Neural cell (in vitro differentiated cells): ENCODE measurements around the gene GADL1. TPM values are rescaled to one million over a fixed set of nuclear protein-coding genes. Genes with fewer than 3 reads are reported as not detected.

ENCODE experiments used
- H2AFZ ChIP-seq: fragments of 200-600, 300-800 bp; sonication (generic), shearing (Covaris generic); 2 replicates; pipeline ENCODE4 v1.6.0; 2014; ENCODE audit warnings: low read depth, mild to moderate bottlenecking, antibody characterized with exemption, low read length, moderate library complexity
- H3F3A ChIP-seq: fragments of 200-600 bp; shearing (Covaris generic); 2 replicates; pipeline ENCODE4 v1.6.1; 2016; ENCODE audit warnings: mild to moderate bottlenecking, moderate library complexity, mixed read lengths, antibody characterized with exemption, low read length; ENCODE audit not compliant: insufficient read depth, poor library complexity, severe bottlenecking
- H3K27ac ChIP-seq: fragments of 200-600, 300-800 bp; sonication (generic), shearing (Covaris generic); 2 replicates; pipeline ENCODE4 v1.5.1; 2014; ENCODE audit warnings: mild to moderate bottlenecking, low read length, moderate library complexity
- H3K27me3 ChIP-seq: fragments of 300-800, 200-600 bp; sonication (generic), shearing (Covaris generic); 2 replicates; pipeline ENCODE4 v1.6.0; 2014; ENCODE audit warnings: mild to moderate bottlenecking, low read depth, low read length, moderate library complexity; ENCODE audit not compliant: insufficient read depth
- H3K36me3 ChIP-seq: fragments of 300-800, 200-600 bp; sonication (generic), shearing (Covaris generic); 2 replicates; pipeline ENCODE4 v1.5.1; 2014; ENCODE audit warnings: mild to moderate bottlenecking, antibody characterized with exemption, low read length, moderate library complexity; ENCODE audit not compliant: insufficient read depth
- H3K4me2 ChIP-seq: fragments of 300-800, 200-600 bp; sonication (generic), shearing (Covaris generic); 2 replicates; pipeline ENCODE4 v1.6.0; 2014; ENCODE audit warnings: mild to moderate bottlenecking, low read length
- H3K4me3 ChIP-seq: fragments of 300-800, 200-600 bp; sonication (generic), shearing (Covaris generic); 2 replicates; pipeline ENCODE4 v1.5.1; 2014; ENCODE audit warnings: mild to moderate bottlenecking, low read length, moderate library complexity
- H3K79me2 ChIP-seq: fragments of 200-600 bp; shearing (Covaris generic); replicated peaks from 2 replicates; pipeline ENCODE4 v1.6.0; 2014; ENCODE audit warnings: mild to moderate bottlenecking, low read length, moderate library complexity; ENCODE audit not compliant: insufficient read depth
- H3K9ac ChIP-seq: fragments of 300-800, 200-600 bp; sonication (generic), shearing (Covaris generic); 2 replicates; pipeline ENCODE4 v1.6.1; 2016; ENCODE audit warnings: mild to moderate bottlenecking, low read length, mixed read lengths
- H3K9me2 ChIP-seq: fragments of 200-600 bp; shearing (Covaris generic); 2 replicates; pipeline ENCODE4 v1.6.1; 2016; ENCODE audit warnings: mild to moderate bottlenecking, low read length, mixed read lengths; ENCODE audit not compliant: insufficient read depth
- H3K9me3 ChIP-seq: fragments of 200-600, 300-800 bp; sonication (generic), shearing (Covaris generic); 2 replicates; pipeline ENCODE4 v1.6.1; 2016; ENCODE audit warnings: mild to moderate bottlenecking, mixed run types, low read length, moderate library complexity, mixed read lengths
- H4K20me1 ChIP-seq: fragments of 200-600 bp; shearing (Covaris generic); 2 replicates; pipeline ENCODE4 v1.6.1; 2016; ENCODE audit warnings: mild to moderate bottlenecking, mixed run types; ENCODE audit not compliant: insufficient read depth
- EP300 ChIP-seq: fragments of 450-650 bp; conservative IDR thresholded peaks from 2 replicates; pipeline ENCODE4 v1.6.1; 2014; ENCODE audit warnings: antibody characterized with exemption, mild to moderate bottlenecking, moderate library complexity; ENCODE audit not compliant: poor library complexity, severe bottlenecking
- EZH2 ChIP-seq: fragments of 200-600, 300-800 bp; shearing (Covaris generic), sonication (generic); IDR thresholded peaks from 2 replicates; pipeline ENCODE4 v1.6.1; 2014; ENCODE audit warnings: antibody characterized with exemption, low read length, borderline replicate concordance, mild to moderate bottlenecking; ENCODE audit not compliant: insufficient read depth, poor library complexity, severe bottlenecking
- MXI1 ChIP-seq: fragments of 450-650 bp; conservative IDR thresholded peaks from 2 replicates; pipeline ENCODE4 v1.6.1; 2014; ENCODE audit warnings: antibody characterized with exemption, mild to moderate bottlenecking; ENCODE audit not compliant: poor library complexity, severe bottlenecking
- POLR2AphosphoS5 ChIP-seq: IDR thresholded peaks from 2 replicates; pipeline ENCODE4 v1.6.1; 2012
- RAD21 ChIP-seq: fragments of 450-650 bp; conservative IDR thresholded peaks from 2 replicates; pipeline ENCODE4 v1.6.1; 2014; ENCODE audit warnings: antibody characterized with exemption, mild to moderate bottlenecking, moderate library complexity
- SMC3 ChIP-seq: fragments of 450-650 bp; conservative IDR thresholded peaks from 2 replicates; pipeline ENCODE4 v1.6.1; 2014; ENCODE audit warnings: antibody characterized with exemption, mild to moderate bottlenecking, moderate library complexity; ENCODE audit not compliant: poor library complexity
- TAF1 ChIP-seq: IDR thresholded peaks from 2 replicates; pipeline ENCODE4 v1.6.1; 2012; ENCODE audit warnings: low read depth
- polyA plus RNA-seq: library from polyadenylated mRNA; depleted of rRNA; stranded (reverse); fragments of >200 nt; gene quantifications from 2 replicates; pipeline ENCODE4 v1.2.3, GENCODE V29; 2014
- TF ChIP-seq, protein P1 (sequence below): IDR thresholded peaks from 2 replicates; pipeline ENCODE4 v1.6.1; 2012; ENCODE audit warnings: borderline replicate concordance
- TF ChIP-seq, protein P2 (sequence below): fragments of 450-650 bp; IDR thresholded peaks from 2 replicates; pipeline ENCODE4 v1.5.1; 2014; ENCODE audit warnings: antibody characterized with exemption, mild to moderate bottlenecking, moderate library complexity; ENCODE audit not compliant: poor library complexity, severe bottlenecking

The GADL1 gene
- polyA plus RNA-seq, 1 donor from 2014 or later: not detected

DNA sequence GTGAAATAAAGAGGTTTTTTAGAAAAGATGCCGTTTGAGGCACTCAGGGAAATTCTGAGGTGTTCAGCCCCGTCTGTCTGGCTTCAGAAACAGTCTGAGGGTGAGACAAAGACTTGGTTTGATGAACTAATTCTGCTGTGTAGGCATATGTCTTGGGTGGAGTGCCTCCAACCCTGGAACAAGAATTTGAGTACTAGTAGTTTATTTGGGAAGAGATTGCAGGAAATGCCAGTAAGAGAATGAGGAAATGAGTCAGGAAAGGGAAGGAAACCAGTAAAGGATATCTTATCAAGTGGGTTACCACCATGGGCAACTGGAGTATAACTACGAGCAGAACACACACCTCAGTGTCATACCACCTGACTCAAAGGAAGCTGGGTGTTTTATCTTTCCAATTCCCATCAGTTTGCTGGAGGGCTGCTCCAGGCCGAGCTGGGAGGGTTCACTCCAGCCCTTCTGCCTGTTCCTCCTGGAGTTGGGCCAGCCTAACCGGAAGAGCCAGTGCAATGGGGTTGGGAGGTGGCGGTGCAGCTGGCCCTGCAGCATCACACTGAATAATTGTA, 212.7 kb downstream of the GADL1 start:
- no peaks in the 10 kb centered on the region for H3K36me3 ChIP-seq
- H3K9ac ChIP-seq: no peak overlapping the region
- no peaks in the 10 kb centered on the region for H3F3A ChIP-seq
- H3K27ac ChIP-seq: no peak overlapping the region
- H3K9me2 ChIP-seq: no peaks in the 10 kb centered on the region
- H3K27me3 ChIP-seq: no peaks in the 10 kb centered on the region
- no peak overlapping the region for H2AFZ ChIP-seq
- H4K20me1 ChIP-seq: no peaks in the 10 kb centered on the region
- H3K4me2 ChIP-seq: no peak overlapping the region
- TF ChIP-seq MXI1 (no peak), EZH2 (no peak), TAF1 (no peak), SMC3 (no peak), RAD21 (no peak), POLR2AphosphoS5 (no peak), EP300 (no peak)
- TF ChIP-seq, protein P1, sequence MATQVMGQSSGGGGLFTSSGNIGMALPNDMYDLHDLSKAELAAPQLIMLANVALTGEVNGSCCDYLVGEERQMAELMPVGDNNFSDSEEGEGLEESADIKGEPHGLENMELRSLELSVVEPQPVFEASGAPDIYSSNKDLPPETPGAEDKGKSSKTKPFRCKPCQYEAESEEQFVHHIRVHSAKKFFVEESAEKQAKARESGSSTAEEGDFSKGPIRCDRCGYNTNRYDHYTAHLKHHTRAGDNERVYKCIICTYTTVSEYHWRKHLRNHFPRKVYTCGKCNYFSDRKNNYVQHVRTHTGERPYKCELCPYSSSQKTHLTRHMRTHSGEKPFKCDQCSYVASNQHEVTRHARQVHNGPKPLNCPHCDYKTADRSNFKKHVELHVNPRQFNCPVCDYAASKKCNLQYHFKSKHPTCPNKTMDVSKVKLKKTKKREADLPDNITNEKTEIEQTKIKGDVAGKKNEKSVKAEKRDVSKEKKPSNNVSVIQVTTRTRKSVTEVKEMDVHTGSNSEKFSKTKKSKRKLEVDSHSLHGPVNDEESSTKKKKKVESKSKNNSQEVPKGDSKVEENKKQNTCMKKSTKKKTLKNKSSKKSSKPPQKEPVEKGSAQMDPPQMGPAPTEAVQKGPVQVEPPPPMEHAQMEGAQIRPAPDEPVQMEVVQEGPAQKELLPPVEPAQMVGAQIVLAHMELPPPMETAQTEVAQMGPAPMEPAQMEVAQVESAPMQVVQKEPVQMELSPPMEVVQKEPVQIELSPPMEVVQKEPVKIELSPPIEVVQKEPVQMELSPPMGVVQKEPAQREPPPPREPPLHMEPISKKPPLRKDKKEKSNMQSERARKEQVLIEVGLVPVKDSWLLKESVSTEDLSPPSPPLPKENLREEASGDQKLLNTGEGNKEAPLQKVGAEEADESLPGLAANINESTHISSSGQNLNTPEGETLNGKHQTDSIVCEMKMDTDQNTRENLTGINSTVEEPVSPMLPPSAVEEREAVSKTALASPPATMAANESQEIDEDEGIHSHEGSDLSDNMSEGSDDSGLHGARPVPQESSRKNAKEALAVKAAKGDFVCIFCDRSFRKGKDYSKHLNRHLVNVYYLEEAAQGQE: no peak
- TF ChIP-seq, protein P2, sequence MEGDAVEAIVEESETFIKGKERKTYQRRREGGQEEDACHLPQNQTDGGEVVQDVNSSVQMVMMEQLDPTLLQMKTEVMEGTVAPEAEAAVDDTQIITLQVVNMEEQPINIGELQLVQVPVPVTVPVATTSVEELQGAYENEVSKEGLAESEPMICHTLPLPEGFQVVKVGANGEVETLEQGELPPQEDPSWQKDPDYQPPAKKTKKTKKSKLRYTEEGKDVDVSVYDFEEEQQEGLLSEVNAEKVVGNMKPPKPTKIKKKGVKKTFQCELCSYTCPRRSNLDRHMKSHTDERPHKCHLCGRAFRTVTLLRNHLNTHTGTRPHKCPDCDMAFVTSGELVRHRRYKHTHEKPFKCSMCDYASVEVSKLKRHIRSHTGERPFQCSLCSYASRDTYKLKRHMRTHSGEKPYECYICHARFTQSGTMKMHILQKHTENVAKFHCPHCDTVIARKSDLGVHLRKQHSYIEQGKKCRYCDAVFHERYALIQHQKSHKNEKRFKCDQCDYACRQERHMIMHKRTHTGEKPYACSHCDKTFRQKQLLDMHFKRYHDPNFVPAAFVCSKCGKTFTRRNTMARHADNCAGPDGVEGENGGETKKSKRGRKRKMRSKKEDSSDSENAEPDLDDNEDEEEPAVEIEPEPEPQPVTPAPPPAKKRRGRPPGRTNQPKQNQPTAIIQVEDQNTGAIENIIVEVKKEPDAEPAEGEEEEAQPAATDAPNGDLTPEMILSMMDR: no peak
- H3K79me2 ChIP-seq: no peaks in the 10 kb centered on the region
- no peak overlapping the region for H3K4me3 ChIP-seq
- H3K9me3 ChIP-seq: no peaks in the 10 kb centered on the region

DNA sequence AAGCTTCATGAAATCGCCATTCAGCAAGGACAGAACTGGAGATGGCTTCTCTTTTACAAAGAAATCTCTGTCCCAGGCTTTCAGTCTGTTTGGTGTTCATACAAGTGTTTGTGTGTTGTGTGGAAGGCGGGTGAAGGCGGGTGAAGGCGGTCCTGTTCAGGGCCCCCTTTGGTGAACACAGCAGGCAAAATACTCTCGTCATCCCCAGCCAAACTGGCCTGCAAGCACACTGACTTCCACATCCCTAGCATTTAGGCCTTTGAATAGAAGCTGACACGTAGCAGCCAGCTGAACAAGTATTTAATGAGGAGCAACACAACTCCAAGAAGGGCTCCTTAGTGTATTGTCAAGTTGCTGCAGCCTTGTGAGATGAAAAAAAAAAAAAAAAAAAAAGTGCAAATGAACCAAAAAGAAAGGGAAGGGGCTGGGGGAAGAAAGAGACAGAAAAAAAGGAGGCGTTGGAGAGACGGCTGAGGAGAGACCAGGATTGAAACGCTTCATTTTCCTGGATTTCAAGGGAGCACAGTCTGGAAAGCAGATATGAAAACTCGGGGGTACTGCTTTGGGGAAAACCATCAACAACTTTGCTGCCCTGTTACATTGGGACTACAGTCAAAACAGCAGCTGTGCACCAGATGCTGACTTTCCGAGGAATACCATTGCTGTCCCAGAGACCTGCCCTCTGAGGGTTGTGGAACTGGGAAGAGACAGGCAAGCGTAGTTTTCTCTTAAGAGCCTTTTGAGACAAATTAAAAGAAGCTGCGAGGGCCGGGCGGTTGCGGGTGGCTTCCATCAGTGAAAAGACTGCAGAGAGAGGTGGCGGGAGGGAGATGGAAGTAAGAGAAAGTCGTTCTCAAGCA, 213.4 kb downstream of the GADL1 start:
- Histone ChIP-seq H3K4me2 (no peak overlapping the region), H4K20me1 (no peaks in the 10 kb centered on the region), H2AFZ (no peak overlapping the region), H3K9me3 (no peaks in the 10 kb centered on the region), H3K9me2 (no peaks in the 10 kb centered on the region), H3K4me3 (no peak overlapping the region), H3K36me3 (no peaks in the 10 kb centered on the region), H3K27ac (no peak overlapping the region), H3K79me2 (no peaks in the 10 kb centered on the region), H3K9ac (no peak overlapping the region), H3K27me3 (no peaks in the 10 kb centered on the region), H3F3A (no peaks in the 10 kb centered on the region)
- TF ChIP-seq, protein P1: no peak
- no peak for TF ChIP-seq EP300
- TF ChIP-seq MXI1: no peak
- TF ChIP-seq SMC3: no peak
- TF ChIP-seq EZH2: no peak
- TF ChIP-seq POLR2AphosphoS5: no peak
- TF ChIP-seq, protein P2: no peak
- TF ChIP-seq RAD21: no peak
- TF ChIP-seq TAF1: no peak
